GM12878 (cell line): ENCODE measurements around the gene NEUROG2. TPM values are rescaled to one million over a fixed set of nuclear protein-coding genes. Genes with fewer than 3 reads are reported as not detected.
A peak's percentile ranks its signal among the peaks of the same experiment; 100 is the strongest.
"Not testable (repeated sequence)": the region's sequence is repeated elsewhere in the genome, so short reads cannot be mapped to it uniquely, and the experiment has no call there.

Experiments
- ATAC-seq: fragments of 200-7000 bp; cut with Tn5 transposase; 3 replicates; pipeline ENCODE4 v1.9.1; 2020; ENCODE audit warnings: mild to moderate bottlenecking, moderate library complexity
- BruUV-seq: library from RNA; stranded (reverse); fragments of 400-500 nt; replicated peaks from 2 replicates; lab custom pipeline; 2021; lab: Mats Ljungman, UMichigan
- CTCF ChIA-PET: fragments of 300-600 bp; sonication (Branson Sonifier 250); formaldehyde crosslinking; extraction: SDS; loops from one replicate; lab custom pipeline; 2021; ENCODE audit warnings: inconsistent platforms; lab: Yijun Ruan, JAX
- POLR2A ChIA-PET: fragments of 350-600 bp; formaldehyde crosslinking; extraction: SDS; loops from one replicate; lab custom pipeline; 2021; ENCODE audit warnings: inconsistent platforms; lab: Charles Lee
- RAD21 ChIA-PET: fragments of 300-600 bp; sonication (Branson Sonifier 250); formaldehyde crosslinking; loops from one replicate; lab custom pipeline; 2023; ENCODE audit warnings: antibody characterized with exemption; ENCODE audit not compliant: unreplicated experiment; lab: Charles Lee
- SMC1A ChIA-PET: fragments of 300-600 bp; sonication (Branson Sonifier 250); formaldehyde crosslinking; loops from one replicate; lab custom pipeline; 2023; ENCODE audit not compliant: unreplicated experiment, uncharacterized antibody; lab: Charles Lee
- DNase-seq: peaks from one replicate; pipeline ENCODE4 v3.0.0-alpha.2; 2011; ENCODE audit warnings: low read depth, low spot score
- FAIRE-seq: peaks from 3 replicates; lab custom pipeline; 2011; peaks lifted over from hg19 to GRCh38; lab: Jason Lieb, UNC
- H2AFZ ChIP-seq: 2 replicates; pipeline ENCODE4 v1.6.0; 2011; ENCODE audit warnings: low read depth, low read length, control low read depth; ENCODE audit not compliant: control insufficient read depth
- H3K27ac ChIP-seq: 2 replicates; pipeline ENCODE4 v1.5.1; 2011; ENCODE audit warnings: control low read depth; ENCODE audit not compliant: control insufficient read depth, insufficient read depth
- H3K27me3 ChIP-seq, 2 experiments: replicated peaks in 1 of 2; 2 replicates each; pipeline versions ENCODE4 v1.6.0 to v1.6.1; 2011; ENCODE audit warnings: low read length in 1 of 2; ENCODE audit not compliant: control insufficient read depth in 2 of 2, insufficient read depth in 2 of 2
- H3K36me3 ChIP-seq, 2 experiments: 2 replicates each; pipeline ENCODE4 v1.5.1; 2011; ENCODE audit warnings: low read length in 1 of 2; ENCODE audit not compliant: control insufficient read depth in 2 of 2, insufficient read depth in 2 of 2
- H3K4me1 ChIP-seq: 2 replicates; pipeline ENCODE4 v1.6.1; 2011; ENCODE audit warnings: mild to moderate bottlenecking, low read length, moderate library complexity, mixed read lengths; ENCODE audit not compliant: control insufficient read depth, insufficient read depth
- H3K4me2 ChIP-seq: 2 replicates; pipeline ENCODE4 v1.6.0; 2011; ENCODE audit warnings: control low read depth; ENCODE audit not compliant: control insufficient read depth, insufficient read depth
- H3K4me3 ChIP-seq: fragments of 200-600 bp; sonication (generic); 2 replicates; pipeline ENCODE4 v1.5.1; 2016
- H3K79me2 ChIP-seq: 2 replicates; pipeline ENCODE4 v1.6.0; 2011; ENCODE audit warnings: low read length; ENCODE audit not compliant: control insufficient read depth, insufficient read depth
- H3K9ac ChIP-seq: 2 replicates; pipeline ENCODE4 v1.8.0; 2011; ENCODE audit warnings: low read length, control low read depth, mixed read lengths; ENCODE audit not compliant: control insufficient read depth, insufficient read depth
- H3K9me3 ChIP-seq: replicated peaks from 3 replicates; pipeline ENCODE4 v1.5.1; 2011; ENCODE audit warnings: mild to moderate bottlenecking, low read length; ENCODE audit not compliant: control insufficient read depth, insufficient read depth
- H4K20me1 ChIP-seq: 2 replicates; pipeline ENCODE4 v1.6.0; 2011; ENCODE audit not compliant: control insufficient read depth, insufficient read depth
- BACH1 ChIP-seq: fragments of 450-650 bp; IDR thresholded peaks from 2 replicates; pipeline ENCODE4 v1.6.1; 2017; ENCODE audit warnings: mild to moderate bottlenecking, borderline replicate concordance
- EGR1 ChIP-seq, 2 experiments: IDR thresholded peaks; 1 replicate in 1 of 2; 2 replicates in 1 of 2; pipeline ENCODE4 v1.6.1; 2011 to 2012; ENCODE audit warnings: low read depth in 2 of 2, low read length in 2 of 2, borderline replicate concordance in 1 of 2, mild to moderate bottlenecking in 1 of 2, moderate library complexity in 1 of 2
- GATAD2B ChIP-seq: fragments of 450-650 bp; conservative IDR thresholded peaks from 2 replicates; pipeline ENCODE4 v1.6.1; 2017; ENCODE audit warnings: low read depth, mild to moderate bottlenecking, moderate library complexity
- IKZF2 ChIP-seq, 2 experiments: fragments of 450-650 bp; IDR thresholded peaks; 2 replicates each; pipeline ENCODE4 v1.6.1; 2017; ENCODE audit warnings: mild to moderate bottlenecking in 2 of 2, moderate library complexity in 2 of 2
- MTA3 ChIP-seq: IDR thresholded peaks from 2 replicates; pipeline ENCODE4 v1.6.1; 2012; ENCODE audit warnings: low read length, inconsistent platforms, borderline replicate concordance
- MXI1 ChIP-seq: fragments of 150-350 bp; IDR thresholded peaks from 2 replicates; pipeline ENCODE4 v1.6.1; 2011; ENCODE audit warnings: low read depth, mild to moderate bottlenecking, inconsistent platforms, low read length, improper control_type of control experiment
- POLR2A ChIP-seq: IDR thresholded peaks from 2 replicates; pipeline ENCODE4 v1.6.1; 2011; ENCODE audit warnings: low read depth, mild to moderate bottlenecking, low read length
- RB1 ChIP-seq: fragments of 450-650 bp; formaldehyde crosslinking; IDR thresholded peaks from 2 replicates; pipeline ENCODE4 v1.6.1; 2017; ENCODE audit warnings: mild to moderate bottlenecking, borderline replicate concordance
- SREBF1 ChIP-seq: IDR thresholded peaks from 2 replicates; pipeline ENCODE4 v1.6.1; 2012; ENCODE audit warnings: mild to moderate bottlenecking, low read length
- WGBS: methylation state at CpG from one replicate; pipeline ENCODE4 v1.1.6; 2016; ENCODE audit warnings: low lambda C conversion rate; ENCODE audit not compliant: insufficient replicate concordance, insufficient coverage; ENCODE audit errors: missing lambda C conversion rate; 5-methylcytosine and 5-hydroxymethylcytosine counted together
- in situ Hi-C: fragments of 300-500 bp; cut with MboI; formaldehyde crosslinking; loops from 9 replicates; pipeline ENCODE4 v1.14.3; 2018; ENCODE audit warnings: mixed read lengths
- intact Hi-C: fragments of 100-400 bp; cut with micrococcal nuclease; formaldehyde crosslinking; loops from one replicate; pipeline ENCODE4 v1.14.2; 2022; ENCODE audit not compliant: unreplicated experiment
- polyA plus RNA-seq, 11 experiments: library from polyadenylated mRNA; depleted of rRNA in 4 of 11; unstranded in 6 of 11; stranded (reverse) in 5 of 11; fragments of >200 nt; fragmentation: Nextera tagmentation in 4 of 11; fragmentation: Illumina TruSeq in 1 of 11; extraction: Ambion mirVana in 4 of 11; extraction: Trizol in 1 of 11; gene quantifications; 1 replicate in 1 of 11; 2 replicates in 10 of 11; pipeline versions ENCODE4 v1.2.1 to v1.2.3, GENCODE V29; 2011 to 2016; ENCODE audit warnings: inconsistent platforms in 2 of 11, missing spikeins in 2 of 11, low read depth in 1 of 11
- total RNA-seq, 4 experiments: library from RNA; depleted of rRNA in 3 of 4; stranded (reverse); fragments of >200 nt in 3 of 4; fragmentation: Illumina TruSeq in 1 of 4; extraction: Trizol in 1 of 4; gene quantifications; 2 replicates each; pipeline versions ENCODE4 v1.2.1 to v1.2.3, GENCODE V29; 2013 to 2021
- TF ChIP-seq, protein P1 (sequence below), 3 experiments: IDR thresholded peaks in 2 of 3; conservative IDR thresholded peaks in 1 of 3; 2 replicates each; pipeline ENCODE4 v1.5.1; 2011; ENCODE audit warnings: low read depth in 3 of 3, low read length in 3 of 3, mild to moderate bottlenecking in 3 of 3, control low read depth in 2 of 3, moderate library complexity in 2 of 3, inconsistent platforms in 1 of 3, mixed read lengths in 1 of 3; ENCODE audit not compliant: control insufficient read depth in 2 of 3, insufficient read depth in 1 of 3; ENCODE audit errors: extremely low read depth in 1 of 3
- TF ChIP-seq, protein P2 (sequence below): fragments of 450-650 bp; IDR thresholded peaks from 2 replicates; pipeline ENCODE4 v1.6.1; 2017; ENCODE audit warnings: borderline replicate concordance
- TF ChIP-seq, protein P3 (sequence below): IDR thresholded peaks from 2 replicates; pipeline ENCODE4 v1.6.1; 2011; ENCODE audit warnings: borderline replicate concordance, low read depth, mild to moderate bottlenecking, moderate library complexity, mixed read lengths, low read length; ENCODE audit not compliant: insufficient read depth; ENCODE audit errors: extremely low read length

NEUROG2 gene
- total and polyA plus RNA-seq, 10 of the 15 experiments (the other 5 are each of a cell fraction or from before 2014, with no cell fraction given): 0.53 to 3.3 (median 1.1) TPM

DNA sequence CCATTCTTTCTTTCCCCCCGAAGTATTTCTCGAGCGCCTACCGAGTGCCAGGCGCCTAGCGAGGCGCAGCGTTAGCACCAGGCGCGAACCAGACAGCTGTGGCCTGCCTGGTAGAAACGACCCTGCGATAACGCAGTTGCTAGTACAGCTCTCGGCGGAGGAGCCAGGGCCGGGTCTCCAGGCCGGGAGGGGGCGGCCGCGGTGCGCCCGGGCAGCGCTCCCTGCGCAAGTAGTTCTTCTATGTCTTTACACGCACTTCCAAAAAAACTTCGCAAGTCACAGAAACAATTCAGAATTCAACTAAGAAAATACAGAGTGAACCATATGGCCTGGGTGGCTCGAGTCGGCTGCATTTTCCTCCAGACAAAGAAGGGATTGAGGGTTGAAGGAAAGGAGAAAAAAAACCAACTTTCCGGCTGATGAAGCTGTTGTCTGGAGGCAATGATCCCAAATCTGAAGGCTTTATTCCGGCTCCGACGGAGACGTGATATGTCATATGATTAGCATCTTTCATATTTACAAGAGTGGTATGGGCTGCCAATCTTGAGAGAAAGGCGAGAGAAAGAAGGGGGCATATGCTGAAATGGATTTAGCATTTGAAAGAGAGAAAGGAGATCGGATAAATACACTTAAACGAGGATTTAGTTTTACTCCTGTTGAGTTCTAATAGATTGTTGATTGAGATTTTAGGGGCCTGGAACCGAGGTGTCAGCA is 7.2 kb upstream of the NEUROG2 start (continued):
- TF ChIP-seq, protein P1, sequence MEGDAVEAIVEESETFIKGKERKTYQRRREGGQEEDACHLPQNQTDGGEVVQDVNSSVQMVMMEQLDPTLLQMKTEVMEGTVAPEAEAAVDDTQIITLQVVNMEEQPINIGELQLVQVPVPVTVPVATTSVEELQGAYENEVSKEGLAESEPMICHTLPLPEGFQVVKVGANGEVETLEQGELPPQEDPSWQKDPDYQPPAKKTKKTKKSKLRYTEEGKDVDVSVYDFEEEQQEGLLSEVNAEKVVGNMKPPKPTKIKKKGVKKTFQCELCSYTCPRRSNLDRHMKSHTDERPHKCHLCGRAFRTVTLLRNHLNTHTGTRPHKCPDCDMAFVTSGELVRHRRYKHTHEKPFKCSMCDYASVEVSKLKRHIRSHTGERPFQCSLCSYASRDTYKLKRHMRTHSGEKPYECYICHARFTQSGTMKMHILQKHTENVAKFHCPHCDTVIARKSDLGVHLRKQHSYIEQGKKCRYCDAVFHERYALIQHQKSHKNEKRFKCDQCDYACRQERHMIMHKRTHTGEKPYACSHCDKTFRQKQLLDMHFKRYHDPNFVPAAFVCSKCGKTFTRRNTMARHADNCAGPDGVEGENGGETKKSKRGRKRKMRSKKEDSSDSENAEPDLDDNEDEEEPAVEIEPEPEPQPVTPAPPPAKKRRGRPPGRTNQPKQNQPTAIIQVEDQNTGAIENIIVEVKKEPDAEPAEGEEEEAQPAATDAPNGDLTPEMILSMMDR (IDR thresholded peaks at IDR 0.05 in 2 of 3, conservative IDR thresholded peaks at IDR 0.05 in 1 of 3; ENCODE audit: control insufficient read depth in 2 of 3, extremely low read depth in 1 of 3, insufficient read depth in 1 of 3, low read depth in 3 of 3, low read length in 3 of 3): peak; percentile 30 to 47 (median 45); a peak in 4 of 6 replicates
- peak in 1 of 2 experiments; percentile 86; a peak in 2 of 3 replicates for TF ChIP-seq EGR1 (IDR thresholded peaks at IDR 0.05; ENCODE audit: borderline replicate concordance in 1 of 2, low read depth in 2 of 2, low read length in 2 of 2)
- 0 out of 2 replicates have a peak, but pooled peaks have one; percentile 19 for TF ChIP-seq GATAD2B
- TF ChIP-seq RB1: no peak
- TF ChIP-seq, protein P2, sequence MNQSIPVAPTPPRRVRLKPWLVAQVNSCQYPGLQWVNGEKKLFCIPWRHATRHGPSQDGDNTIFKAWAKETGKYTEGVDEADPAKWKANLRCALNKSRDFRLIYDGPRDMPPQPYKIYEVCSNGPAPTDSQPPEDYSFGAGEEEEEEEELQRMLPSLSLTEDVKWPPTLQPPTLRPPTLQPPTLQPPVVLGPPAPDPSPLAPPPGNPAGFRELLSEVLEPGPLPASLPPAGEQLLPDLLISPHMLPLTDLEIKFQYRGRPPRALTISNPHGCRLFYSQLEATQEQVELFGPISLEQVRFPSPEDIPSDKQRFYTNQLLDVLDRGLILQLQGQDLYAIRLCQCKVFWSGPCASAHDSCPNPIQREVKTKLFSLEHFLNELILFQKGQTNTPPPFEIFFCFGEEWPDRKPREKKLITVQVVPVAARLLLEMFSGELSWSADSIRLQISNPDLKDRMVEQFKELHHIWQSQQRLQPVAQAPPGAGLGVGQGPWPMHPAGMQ: no peak
- TF ChIP-seq, protein P3, sequence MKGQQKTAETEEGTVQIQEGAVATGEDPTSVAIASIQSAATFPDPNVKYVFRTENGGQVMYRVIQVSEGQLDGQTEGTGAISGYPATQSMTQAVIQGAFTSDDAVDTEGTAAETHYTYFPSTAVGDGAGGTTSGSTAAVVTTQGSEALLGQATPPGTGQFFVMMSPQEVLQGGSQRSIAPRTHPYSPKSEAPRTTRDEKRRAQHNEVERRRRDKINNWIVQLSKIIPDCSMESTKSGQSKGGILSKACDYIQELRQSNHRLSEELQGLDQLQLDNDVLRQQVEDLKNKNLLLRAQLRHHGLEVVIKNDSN: no peak
- no peak for TF ChIP-seq SREBF1
- TF ChIP-seq MTA3: no peak
- peak; percentile 34; the same call in 1 of the 2 replicates for TF ChIP-seq MXI1
- TF ChIP-seq IKZF2 (IDR thresholded peaks at IDR 0.05): peak in 1 of 2 experiments; percentile 46; a peak in 1 of 4 replicates
- TF ChIP-seq BACH1: peak; percentile 13; the same call in 1 of the 2 replicates
- peak; percentile 48; the same call in 1 of the 2 replicates for TF ChIP-seq POLR2A

DNA sequence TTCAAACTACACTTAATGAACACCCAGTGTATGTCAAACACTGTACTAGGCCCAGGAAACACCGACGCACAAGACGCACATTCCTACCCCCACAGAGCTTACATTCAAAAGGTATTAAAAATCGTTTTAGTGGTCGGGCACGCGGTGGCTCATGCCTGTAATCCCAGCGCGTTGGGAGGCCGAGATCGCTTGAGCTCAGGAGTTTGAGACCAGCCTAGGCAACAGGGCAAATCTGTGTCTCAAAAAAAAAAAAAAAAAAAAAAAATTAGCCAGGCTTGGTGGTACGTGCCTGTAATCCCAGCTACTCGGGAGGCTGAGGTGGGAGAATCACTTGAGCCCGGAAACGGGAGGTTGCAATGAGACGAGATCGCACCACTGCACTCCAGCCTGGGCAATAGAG is 6.5 kb upstream of the NEUROG2 start:
- H4K20me1 ChIP-seq, H3K27ac ChIP-seq, H2AFZ ChIP-seq, H3K79me2 ChIP-seq, FAIRE-seq, H3K27me3 ChIP-seq, H3K9ac ChIP-seq, H3K36me3 ChIP-seq, ATAC-seq, H3K9me3 ChIP-seq, BruUV-seq, H3K4me1 ChIP-seq, DNase-seq: not testable (repeated sequence)
- 49% methylated on average over 17 of the region's 17 CpGs for whole genome bisulfite sequencing
- intact Hi-C loops (loop anchor here (2.0 to 5.0 kb wide), 5 partner anchors 240 to 424 kb away; no protein-coding TSS in a partner anchor), in situ Hi-C loops (loop anchor here (5.0 kb wide), 2 partner anchors 200 to 420 kb away; no protein-coding TSS in a partner anchor)
- CTCF ChIA-PET: interaction anchor here (0.7 to 13.9 kb wide), 26 partner anchors 8 to 421 kb away, joined by 3 to 221 read pairs (median 4); no protein-coding TSS in a partner anchor
- Histone ChIP-seq H3K4me2 (peak overlapping the region; percentile 73), H3K4me3 (peak overlapping the region; percentile 73; the same call in 1 of the 2 replicates)
- RAD21 ChIA-PET: interaction anchor here (0.7 to 4.2 kb wide), 15 partner anchors 10 to 421 kb away, joined by 3 to 72 read pairs (median 5); no protein-coding TSS in a partner anchor
- POLR2A ChIA-PET: interaction anchor here (0.6 to 1.6 kb wide), 8 partner anchors 10 to 528 kb away, joined by 3 to 9 read pairs (median 4); no protein-coding TSS in a partner anchor
- SMC1A ChIA-PET: interaction anchor here (0.6 to 10.6 kb wide), 12 partner anchors 10 to 523 kb away, joined by 3 to 124 read pairs (median 6); no protein-coding TSS in a partner anchor
